Muscle of back (tissue), 10 donors: Measurements from ENCODE around the gene PABPN1L. TPM values are rescaled to one million over a fixed set of nuclear protein-coding genes. Genes with fewer than 3 reads are reported as not detected.

ENCODE experiments used
- polyA plus RNA-seq, 10 donors: library from polyadenylated mRNA; unstranded; fragments of 120-200 nt; gene quantifications; one replicate each; pipeline ENCODE4 v1.2.1, GENCODE V29; 2013; ENCODE audit not compliant: insufficient read length in 10 of 10

Gene PABPN1L
- polyA plus RNA-seq, 10 donors, result 0.20 TPM; not detected in 9

Other genes starting within 250 kb of the PABPN1L start
- gene IL17C, start 228.1 kb downstream of the PABPN1L start, polyA plus RNA-seq, result not detected
- 10 to 100 TPM; 19.4 to 59.7 (median 34.6) TPM for gene CYBA, start 215.6 kb downstream of the PABPN1L start, polyA plus RNA-seq
- gene MVD, start 203.6 kb downstream of the PABPN1L start, polyA plus RNA-seq, result 10 to 100 TPM; 19.4 to 38.9 (median 26.3) TPM
- 1 to 10 TPM; 4.5 to 8.5 (median 6.1) TPM for gene SNAI3, start 180.2 kb downstream of the PABPN1L start, polyA plus RNA-seq
- 10 to 100 TPM; 13.0 to 23.0 (median 15.6) TPM for gene RNF166, start 160.3 kb downstream of the PABPN1L start, polyA plus RNA-seq
- gene CTU2, start 160.2 kb downstream of the PABPN1L start, polyA plus RNA-seq, result 10 to 100 TPM in 8 of 10 donors, 1 to 10 TPM in 2; 8.2 to 15.7 (median 11.8) TPM
- 10 to 100 TPM; 36.6 to 61.8 (median 55.6) TPM for gene PIEZO1, start 81.4 kb downstream of the PABPN1L start, polyA plus RNA-seq
- 10 to 100 TPM in 1 of 10 donors, 1 to 10 TPM in 9; 2.9 to 18.6 (median 8.1) TPM for gene CDT1, start 62.9 kb downstream of the PABPN1L start, polyA plus RNA-seq
- gene APRT, start 54.7 kb downstream of the PABPN1L start, polyA plus RNA-seq, result 10 to 100 TPM; 47.8 to 75.0 (median 62.4) TPM
- gene GALNS, start 9.7 kb downstream of the PABPN1L start, polyA plus RNA-seq, result 10 to 100 TPM; 13.1 to 23.5 (median 17.2) TPM
- gene TRAPPC2L, start 9.5 kb downstream of the PABPN1L start, polyA plus RNA-seq, result 10 to 100 TPM; 45.8 to 61.5 (median 53.5) TPM
- gene CBFA2T3, start 110.5 kb upstream of the PABPN1L start, polyA plus RNA-seq, result 10 to 100 TPM in 9 of 10 donors, 1 to 10 TPM in 1; 9.4 to 19.0 (median 16.4) TPM
- gene ACSF3, start 227.2 kb upstream of the PABPN1L start, polyA plus RNA-seq, result 10 to 100 TPM; 12.9 to 23.8 (median 14.8) TPM